ENCODE data around the gene NTRK1. TPM values are rescaled to one million over a fixed set of nuclear protein-coding genes. Genes with fewer than 3 reads are reported as not detected.

Gene NTRK1
- total RNA-seq, 6 donors from 2014 or later, result 0.30 to 1.4 (median 1.2) TPM; not detected in 2

- no peaks in the 10 kb centered on the region for H3K4me1 ChIP-seq
- WGBS, 2 donors, result 42 to 58% methylated on average over 10 to 12 of the region's 12 CpGs
- no peak for DNase-seq
- no peaks in the 10 kb centered on the region for H3K9me3 ChIP-seq
- H3K36me3 ChIP-seq, result no peaks in the 10 kb centered on the region
- H3K27me3 ChIP-seq, result peaks cover 0 to 22% (median 8%) of the 10 kb centered on the region in 4 donors
- no peak overlapping the region for H3K27ac ChIP-seq
- no peak for ATAC-seq (ENCODE audit: low FRiP score in 2 of 2)
- TF ChIP-seq POLR2A (IDR thresholded peaks at IDR 0.05), result no peak
- no peak for TF ChIP-seq EP300 (IDR thresholded peaks at IDR 0.05)
- no peak for TF ChIP-seq POLR2AphosphoS5 (IDR thresholded peaks at IDR 0.05)
- TF ChIP-seq, protein P1, sequence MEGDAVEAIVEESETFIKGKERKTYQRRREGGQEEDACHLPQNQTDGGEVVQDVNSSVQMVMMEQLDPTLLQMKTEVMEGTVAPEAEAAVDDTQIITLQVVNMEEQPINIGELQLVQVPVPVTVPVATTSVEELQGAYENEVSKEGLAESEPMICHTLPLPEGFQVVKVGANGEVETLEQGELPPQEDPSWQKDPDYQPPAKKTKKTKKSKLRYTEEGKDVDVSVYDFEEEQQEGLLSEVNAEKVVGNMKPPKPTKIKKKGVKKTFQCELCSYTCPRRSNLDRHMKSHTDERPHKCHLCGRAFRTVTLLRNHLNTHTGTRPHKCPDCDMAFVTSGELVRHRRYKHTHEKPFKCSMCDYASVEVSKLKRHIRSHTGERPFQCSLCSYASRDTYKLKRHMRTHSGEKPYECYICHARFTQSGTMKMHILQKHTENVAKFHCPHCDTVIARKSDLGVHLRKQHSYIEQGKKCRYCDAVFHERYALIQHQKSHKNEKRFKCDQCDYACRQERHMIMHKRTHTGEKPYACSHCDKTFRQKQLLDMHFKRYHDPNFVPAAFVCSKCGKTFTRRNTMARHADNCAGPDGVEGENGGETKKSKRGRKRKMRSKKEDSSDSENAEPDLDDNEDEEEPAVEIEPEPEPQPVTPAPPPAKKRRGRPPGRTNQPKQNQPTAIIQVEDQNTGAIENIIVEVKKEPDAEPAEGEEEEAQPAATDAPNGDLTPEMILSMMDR (IDR thresholded peaks at IDR 0.05), result no peak
- no peak overlapping the region for H3K4me3 ChIP-seq
Observed at GRCh38 chr1:156866249-156866909, 5.7 kb downstream of the NTRK1 start.

GRCh38 chr1:156868341-156868740 lies 7.7 kb downstream of the NTRK1 start:
- Histone ChIP-seq H3K36me3 (no peaks in the 10 kb centered on the region), H3K27ac (no peak overlapping the region), H3K4me3 (no peak overlapping the region), H3K9me3 (no peaks in the 10 kb centered on the region), H3K4me1 (no peaks in the 10 kb centered on the region), H3K27me3 (peaks cover 0 to 13% (median 0%) of the 10 kb centered on the region in 4 donors)
- peak in 1 of 2 donors; percentile 72 for DNase-seq
- no peak for ATAC-seq (ENCODE audit: low FRiP score in 2 of 2)
- TF ChIP-seq, protein P1 (IDR thresholded peaks at IDR 0.05), result no peak
- TF ChIP-seq POLR2A (IDR thresholded peaks at IDR 0.05), result no peak
- no peak for TF ChIP-seq EP300 (IDR thresholded peaks at IDR 0.05)
- no peak for TF ChIP-seq POLR2AphosphoS5 (IDR thresholded peaks at IDR 0.05)
- WGBS, 2 donors, result 70 to 76% methylated on average over 6 to 13 of the region's 13 CpGs

DNA sequence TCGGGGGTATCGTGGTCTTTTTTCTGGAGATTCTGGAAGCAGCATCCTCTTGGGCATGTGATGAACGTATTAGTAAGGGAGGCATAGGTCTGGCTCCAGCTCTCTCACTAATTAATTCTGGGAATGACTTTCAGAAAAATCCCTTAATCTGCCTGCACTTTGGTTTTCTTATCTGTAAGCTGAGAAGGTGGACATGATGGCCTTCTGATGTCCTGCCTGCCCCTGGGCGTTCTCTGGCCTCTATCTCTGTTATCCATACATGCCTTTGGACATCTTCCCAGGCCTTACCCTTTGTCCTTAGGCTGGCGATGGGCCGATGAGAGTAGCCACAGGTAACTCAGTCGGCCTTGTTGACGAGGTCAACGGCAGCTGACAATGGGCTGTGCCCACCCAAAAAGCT lies 8.8 kb downstream of the NTRK1 start:
- H3K27me3 ChIP-seq, result peaks cover 0 to 13% (median 0%) of the 10 kb centered on the region in 4 donors
- WGBS, 2 donors, result 88 to 92% methylated on average over 9 of the region's 9 CpGs
- DNase-seq (no peak), ATAC-seq (ENCODE audit: low FRiP score in 2 of 2) (no peak)
- no peak overlapping the region for H3K27ac ChIP-seq
- TF ChIP-seq, protein P1 (IDR thresholded peaks at IDR 0.05), result no peak
- no peak for TF ChIP-seq POLR2AphosphoS5 (IDR thresholded peaks at IDR 0.05)
- no peak for TF ChIP-seq POLR2A (IDR thresholded peaks at IDR 0.05)
- TF ChIP-seq EP300 (IDR thresholded peaks at IDR 0.05), result no peak
- H3K36me3 ChIP-seq, result no peaks in the 10 kb centered on the region
- H3K4me1 ChIP-seq, result no peaks in the 10 kb centered on the region
- H3K9me3 ChIP-seq, result no peaks in the 10 kb centered on the region
- no peak overlapping the region for H3K4me3 ChIP-seq

GRCh38 chr1:156873659-156874058 lies 13.0 kb downstream of the NTRK1 start:
- ATAC-seq (ENCODE audit: low FRiP score in 2 of 2), result no peak
- 89 to 100% methylated on average over 13 to 18 of the region's 18 CpGs for WGBS, 2 donors
- DNase-seq, result no peak
- Histone ChIP-seq H3K36me3 (no peaks in the 10 kb centered on the region), H3K4me3 (no peak overlapping the region), H3K4me1 (no peaks in the 10 kb centered on the region), H3K9me3 (no peaks in the 10 kb centered on the region), H3K27me3 (no peaks in the 10 kb centered on the region), H3K27ac (no peak overlapping the region)
- TF ChIP-seq EP300 (IDR thresholded peaks at IDR 0.05), result no peak

DNA sequence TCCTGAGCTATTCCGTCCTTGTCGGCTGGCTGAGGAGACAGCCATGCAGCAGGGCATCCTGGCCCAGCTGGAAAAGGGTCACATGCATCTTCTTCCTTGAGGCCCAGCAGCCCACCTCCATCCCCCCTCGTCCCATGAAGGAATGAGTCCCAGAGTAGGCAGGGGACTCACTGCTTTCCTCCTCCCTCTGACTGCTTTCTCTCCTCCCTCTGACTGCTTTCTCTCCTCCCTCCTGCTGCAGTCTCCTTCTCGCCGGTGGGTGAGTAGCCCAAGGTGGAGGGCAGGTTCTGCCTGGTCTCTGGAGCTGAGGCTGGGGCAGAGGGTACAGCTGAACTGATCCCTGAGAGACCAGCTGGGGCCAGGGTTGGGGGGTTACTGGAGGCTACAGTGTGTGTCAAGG lies 13.5 kb downstream of the NTRK1 start:
- Histone ChIP-seq H3K9me3 (no peaks in the 10 kb centered on the region), H3K4me3 (no peak overlapping the region), H3K27ac (no peak overlapping the region), H3K36me3 (no peaks in the 10 kb centered on the region), H3K27me3 (no peaks in the 10 kb centered on the region), H3K4me1 (no peaks in the 10 kb centered on the region)
- WGBS, 2 donors, result 95 to 96% methylated on average over 3 to 5 of the region's 5 CpGs
- no peak for ATAC-seq (ENCODE audit: low FRiP score in 2 of 2)
- DNase-seq, result no peak
- TF ChIP-seq, protein P1 (IDR thresholded peaks at IDR 0.05), result no peak
- TF ChIP-seq POLR2AphosphoS5 (IDR thresholded peaks at IDR 0.05), result no peak
- TF ChIP-seq EP300 (IDR thresholded peaks at IDR 0.05), result no peak
- TF ChIP-seq POLR2A (IDR thresholded peaks at IDR 0.05), result no peak

Data from upper lobe of left lung (tissue), 6 donors.